Dermis blood vessel endothelial cell (primary cell): Measurements from ENCODE around the gene AGAP3. TPM values are rescaled to one million over a fixed set of nuclear protein-coding genes. Genes with fewer than 3 reads are reported as not detected.

Experiments used
- DNase-seq: peaks from one replicate; pipeline ENCODE4 v3.0.0; 2010
- total RNA-seq: library from RNA; depleted of rRNA; stranded (reverse); fragments of >200 nt; gene quantifications from 2 replicates; pipeline ENCODE4 v1.2.3, GENCODE V29; 2014

Gene AGAP3
- total RNA-seq, 1 donor from 2014 or later, result 142 TPM

- no peak for DNase-seq
These were observed 38.2 kb downstream of the AGAP3 start for GRCh38 chr7:151124481-151124880.

- no peak for DNase-seq
These were observed 38.7 kb downstream of the AGAP3 start for GRCh38 chr7:151124899-151125399.

DNA sequence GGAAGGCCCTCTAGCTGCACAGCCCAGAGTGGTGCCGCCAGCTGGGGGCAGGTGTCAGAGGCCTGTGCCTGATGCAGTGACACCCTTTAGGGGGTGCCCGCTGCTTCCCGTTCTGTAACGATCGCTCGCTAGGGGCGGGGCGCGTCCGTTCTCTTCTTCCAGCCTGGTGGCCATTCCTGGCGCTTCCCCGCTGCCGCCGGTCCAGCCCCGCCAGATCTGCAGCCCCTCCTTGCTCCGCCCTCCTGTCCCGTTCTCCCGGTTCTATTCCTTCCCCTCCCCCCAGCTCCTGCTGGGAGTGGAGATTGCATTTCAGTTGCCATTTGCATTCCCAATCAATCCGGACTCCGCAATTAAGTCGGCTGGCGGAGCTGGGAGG, 39.2 kb downstream of the AGAP3 start:
- DNase-seq, result no peak

DNA sequence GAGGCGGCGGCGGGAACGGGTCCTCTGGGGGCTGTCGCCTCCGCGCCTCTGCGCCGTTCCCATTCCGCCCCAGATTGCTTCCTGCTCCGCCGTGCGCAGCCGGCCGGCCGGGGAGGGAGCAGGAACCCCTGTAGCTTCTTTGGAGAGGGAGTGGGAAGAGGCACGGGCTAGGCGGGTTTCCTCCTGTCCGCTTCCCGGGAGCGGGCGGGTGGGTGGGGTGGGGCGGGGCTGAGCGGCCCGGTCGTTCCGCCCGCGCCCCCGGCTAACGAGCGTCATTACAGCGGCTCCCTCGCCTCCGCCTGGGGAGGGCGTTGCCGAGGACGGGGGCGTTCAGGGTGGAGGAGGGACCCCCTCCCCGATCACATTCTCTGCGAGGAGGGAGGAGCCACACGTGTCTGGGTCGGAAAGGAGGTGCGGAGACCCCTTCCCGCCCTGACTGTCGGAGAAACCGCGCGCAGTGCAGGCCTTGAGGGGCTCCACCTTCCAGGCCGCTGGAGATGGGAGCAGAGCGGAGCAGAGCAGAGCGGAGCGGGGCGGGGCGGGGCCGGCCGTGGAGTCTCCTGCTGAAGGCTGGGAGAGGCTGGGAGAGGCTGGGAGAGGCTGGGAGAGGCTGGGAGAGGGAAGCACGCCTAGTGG, 39.7 kb downstream of the AGAP3 start:
- DNase-seq, result no peak

- DNase-seq, result no peak
These were observed 40.3 kb downstream of the AGAP3 start for GRCh38 chr7:151126491-151127137.

DNA sequence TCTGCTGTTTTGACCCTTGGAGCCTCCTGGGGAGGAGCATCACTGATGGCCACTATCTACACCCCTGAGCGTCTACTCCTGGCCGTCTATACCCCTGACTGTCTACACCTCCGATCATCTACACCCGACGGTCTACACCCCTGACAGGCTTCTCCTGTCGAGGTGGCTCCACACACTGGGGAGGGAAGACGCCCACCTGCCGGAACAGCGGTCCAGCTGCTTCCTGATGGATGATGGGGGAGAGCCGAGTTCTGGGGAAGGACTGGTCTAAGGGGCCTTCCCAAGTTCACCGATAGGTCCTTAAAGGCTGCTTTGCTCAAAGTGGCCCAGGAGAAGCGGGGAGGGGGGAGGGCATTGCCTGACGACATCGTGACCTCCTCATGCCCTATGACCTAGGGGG, 41.9 kb downstream of the AGAP3 start:
- DNase-seq, result no peak

DNA sequence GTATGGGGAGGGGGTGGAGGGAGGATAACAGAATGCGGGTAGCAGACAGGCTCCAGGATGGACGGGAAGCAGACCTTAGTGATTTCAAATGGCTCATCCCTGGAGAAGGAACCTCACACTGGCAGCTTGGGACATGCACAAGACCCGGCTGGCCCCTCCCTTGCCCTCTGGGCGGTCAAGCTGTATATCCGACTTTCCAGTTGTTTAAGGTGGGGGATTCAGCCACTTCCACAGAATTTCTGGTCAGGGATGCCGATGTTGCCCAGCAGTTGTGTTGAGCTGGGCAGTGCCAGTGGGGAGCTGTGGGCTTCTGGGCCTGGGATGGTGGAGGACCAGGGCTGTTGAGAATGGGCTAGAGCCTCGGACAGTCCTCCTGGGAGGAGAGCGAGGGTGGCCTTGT, 42.4 kb downstream of the AGAP3 start:
- DNase-seq, result no peak

DNA sequence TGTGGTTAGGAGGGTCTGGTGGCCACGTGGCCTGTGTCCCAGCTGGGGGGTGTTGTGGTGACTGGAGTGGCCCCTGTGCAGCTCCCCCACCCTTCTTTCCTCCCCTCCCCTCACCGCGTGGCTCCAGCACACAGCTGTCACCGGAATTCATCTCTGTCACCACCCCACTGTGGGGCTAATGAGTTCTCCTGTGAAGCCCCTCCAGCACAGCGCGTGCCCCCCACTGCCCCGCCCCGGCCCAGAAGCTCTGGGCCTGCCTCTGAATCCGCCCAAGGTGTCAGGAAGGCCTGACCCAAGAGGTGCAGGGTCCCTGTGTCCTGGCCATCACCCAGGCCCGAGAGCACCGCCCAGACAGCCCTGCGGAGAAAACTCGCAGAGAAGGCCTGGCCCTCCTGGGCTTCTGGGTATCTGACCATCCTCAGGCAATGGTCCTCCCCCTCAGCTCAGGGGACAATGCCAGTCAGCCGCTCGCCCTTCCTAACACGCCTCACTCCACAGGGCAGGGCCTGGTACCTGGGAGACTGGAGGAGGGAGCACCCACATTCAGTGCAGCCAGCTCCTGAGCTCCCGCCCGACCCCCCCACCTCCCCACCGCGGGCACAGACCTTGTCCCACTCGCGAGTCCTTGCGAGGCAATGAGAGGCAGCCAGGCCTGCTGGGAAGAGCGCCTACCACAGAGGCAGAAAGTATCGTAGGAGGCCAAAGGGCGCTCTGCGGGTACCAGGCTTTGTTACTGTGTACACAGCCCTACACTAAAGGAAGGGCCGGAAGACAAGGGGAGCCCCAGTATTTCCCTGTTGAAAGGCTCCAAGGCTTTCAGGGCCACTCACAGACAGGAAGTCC, 43.1 kb downstream of the AGAP3 start:
- no peak for DNase-seq

DNA sequence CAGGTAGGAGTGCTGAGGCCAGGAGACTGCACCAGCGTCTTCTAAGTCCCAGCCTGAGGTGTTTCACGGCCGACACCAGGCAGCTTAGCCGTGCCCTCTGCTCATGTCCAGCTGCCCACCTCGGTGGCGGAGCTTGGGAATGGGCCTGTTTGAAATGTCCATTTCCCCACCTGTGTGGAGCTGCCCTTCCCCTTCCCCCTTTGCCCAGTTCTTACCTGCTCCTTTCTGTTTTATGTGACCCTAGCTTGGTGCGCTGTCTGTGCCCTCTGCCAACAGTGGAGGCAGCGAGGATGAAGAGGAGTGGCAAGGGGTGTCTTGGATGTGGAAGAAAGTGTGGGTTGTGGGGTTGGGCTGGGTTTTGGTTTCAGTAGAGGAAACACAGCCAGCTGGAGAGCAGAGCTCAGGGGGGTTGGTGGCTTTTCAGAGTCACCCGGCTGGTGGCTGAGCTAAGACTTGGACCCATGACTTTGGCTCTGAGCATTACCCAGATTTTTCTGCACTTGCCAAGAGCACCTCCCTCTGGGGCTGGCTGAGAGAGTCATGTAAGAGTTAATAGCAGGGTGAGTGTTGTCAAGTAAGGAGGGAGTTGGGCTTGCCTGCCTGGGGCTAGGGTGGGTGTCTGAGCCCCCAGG, 43.8 kb downstream of the AGAP3 start:
- DNase-seq, result no peak

DNA sequence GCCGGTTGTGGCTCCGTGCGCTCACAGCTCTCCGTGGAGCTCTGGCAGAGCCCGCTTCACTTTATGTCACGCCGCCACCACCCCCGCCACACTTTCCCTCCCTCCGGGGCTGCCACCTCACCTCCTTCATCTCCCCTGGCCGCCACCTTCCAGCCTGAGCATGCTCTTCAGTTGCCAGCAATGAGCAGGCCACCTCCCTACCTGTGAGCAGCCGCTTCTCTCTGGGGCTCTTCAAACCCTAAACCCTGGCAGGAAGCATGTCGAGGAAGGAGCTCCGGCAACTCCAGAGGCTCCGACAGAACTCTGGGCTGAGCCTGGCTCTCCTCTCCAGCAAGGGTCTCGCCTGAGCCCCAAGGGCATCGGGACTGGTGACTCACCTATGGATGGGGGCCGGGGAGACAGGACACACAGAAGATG, 44.5 kb downstream of the AGAP3 start:
- no peak for DNase-seq

GRCh38 chr7:151131224-151131591, 44.9 kb downstream of the AGAP3 start:
- no peak for DNase-seq

- no peak for DNase-seq
These were observed 45.5 kb downstream of the AGAP3 start for GRCh38 chr7:151131592-151132293.

GRCh38 chr7:151132461-151133205, 46.4 kb downstream of the AGAP3 start:
- DNase-seq, result no peak

DNA sequence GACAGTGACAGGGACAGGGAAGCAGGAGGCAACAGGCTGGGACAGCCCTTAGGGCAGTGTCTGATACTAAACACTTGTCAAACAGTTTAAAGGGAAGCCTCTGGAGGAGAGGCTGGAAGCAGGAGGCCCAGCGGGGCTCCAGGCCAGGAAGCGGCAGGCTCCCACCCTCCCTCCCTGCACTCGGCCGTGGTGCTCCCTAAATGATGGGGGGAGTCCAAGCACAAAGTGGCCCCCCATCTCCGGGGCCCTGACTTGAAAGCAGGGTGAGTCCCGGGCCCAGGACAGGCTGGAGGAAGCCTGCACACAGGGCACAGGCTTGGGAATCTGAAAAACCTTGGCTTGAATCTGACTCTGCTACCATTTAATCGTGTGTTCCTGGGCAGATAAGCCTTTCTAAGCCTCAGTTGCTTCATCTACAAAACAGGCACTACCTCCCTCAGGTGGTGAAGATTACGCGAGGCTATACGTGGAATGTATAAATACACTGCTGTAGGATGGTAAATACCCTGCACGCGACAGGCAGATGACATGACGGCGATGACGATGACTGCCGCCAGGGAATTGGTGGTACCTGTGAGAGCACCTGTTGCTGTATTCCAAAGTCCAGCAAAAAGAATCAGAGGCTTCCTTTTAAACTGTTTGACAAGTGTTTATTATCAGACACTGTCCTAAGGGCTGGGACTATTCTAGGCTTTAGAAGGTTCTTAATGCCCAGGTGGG, 47.2 kb downstream of the AGAP3 start:
- no peak for DNase-seq

DNA sequence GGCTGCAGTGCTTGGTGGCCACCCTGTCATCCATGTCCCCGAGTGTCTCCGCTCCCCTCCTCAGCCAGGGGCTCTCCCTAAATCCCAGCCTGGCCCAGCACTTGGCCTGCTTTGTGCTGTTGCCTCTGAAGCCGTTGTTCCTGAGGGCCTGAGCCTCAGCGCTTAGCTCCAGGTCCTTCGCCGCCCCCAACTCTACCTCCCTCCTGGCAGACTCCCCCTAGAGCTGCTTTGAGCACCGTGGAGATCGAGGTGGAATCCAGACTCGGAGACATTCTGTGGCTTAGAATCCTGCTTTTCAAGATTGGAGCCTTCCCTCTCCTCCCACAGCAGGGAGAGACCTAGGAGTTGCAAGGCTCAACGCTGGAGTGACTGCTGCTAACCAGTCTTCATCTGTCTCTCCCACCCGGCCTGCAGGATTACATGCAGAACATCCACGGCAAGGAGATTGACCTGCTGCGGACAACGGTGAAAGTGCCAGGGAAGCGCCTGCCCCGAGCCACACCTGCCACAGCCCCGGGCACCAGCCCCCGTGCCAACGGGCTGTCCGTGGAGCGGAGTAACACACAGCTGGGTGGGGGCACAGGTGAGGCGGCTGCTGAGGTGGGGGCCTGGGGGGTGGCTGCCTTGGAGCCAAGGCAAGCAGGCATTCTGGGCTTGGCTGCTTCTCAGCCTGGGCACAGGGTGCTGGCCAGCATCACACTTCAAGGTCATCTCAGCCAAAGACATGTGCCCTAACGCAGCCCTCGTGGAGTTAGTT, 47.9 kb downstream of the AGAP3 start:
- DNase-seq, result no peak

DNA sequence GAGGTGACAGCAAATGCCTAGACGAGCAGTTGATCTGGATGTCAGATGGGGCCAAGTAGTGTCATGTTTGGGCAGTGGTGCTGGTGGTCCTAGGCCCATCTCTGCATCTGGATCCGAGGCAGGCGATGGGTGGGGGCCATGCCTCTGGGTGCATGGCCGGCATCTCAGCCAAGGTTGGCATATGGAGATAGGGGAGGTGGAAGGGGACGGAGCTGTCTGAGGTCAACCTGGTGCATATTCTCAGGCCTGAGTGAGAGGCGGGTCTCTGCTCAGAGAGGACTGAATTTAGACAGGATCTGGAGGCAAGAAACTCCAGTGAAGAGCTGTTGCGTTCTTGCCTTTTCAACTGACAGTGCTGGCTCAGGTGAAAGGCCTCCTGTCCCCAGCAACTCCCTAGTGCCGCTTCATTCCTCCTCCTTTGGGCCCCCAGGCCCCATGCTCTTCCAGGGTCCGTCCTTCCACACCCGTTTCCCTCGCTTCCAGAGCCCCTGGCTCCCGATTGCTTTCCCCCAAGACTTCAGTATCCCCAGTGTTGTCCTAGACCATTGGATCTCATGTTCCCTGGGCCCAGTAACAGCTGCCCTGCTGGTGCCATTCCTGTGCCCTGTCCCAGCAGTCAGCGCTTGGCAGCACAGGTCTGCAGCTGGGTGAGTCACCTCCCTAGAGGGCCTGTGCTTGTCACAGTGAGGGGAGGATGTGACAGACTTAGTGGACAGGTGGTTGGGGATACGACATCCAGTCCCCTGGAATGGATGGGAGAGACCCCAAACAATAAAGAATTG, 48.7 kb downstream of the AGAP3 start:
- no peak for DNase-seq

- no peak for DNase-seq
These were observed 49.2 kb downstream of the AGAP3 start for GRCh38 chr7:151135525-151135845.

DNA sequence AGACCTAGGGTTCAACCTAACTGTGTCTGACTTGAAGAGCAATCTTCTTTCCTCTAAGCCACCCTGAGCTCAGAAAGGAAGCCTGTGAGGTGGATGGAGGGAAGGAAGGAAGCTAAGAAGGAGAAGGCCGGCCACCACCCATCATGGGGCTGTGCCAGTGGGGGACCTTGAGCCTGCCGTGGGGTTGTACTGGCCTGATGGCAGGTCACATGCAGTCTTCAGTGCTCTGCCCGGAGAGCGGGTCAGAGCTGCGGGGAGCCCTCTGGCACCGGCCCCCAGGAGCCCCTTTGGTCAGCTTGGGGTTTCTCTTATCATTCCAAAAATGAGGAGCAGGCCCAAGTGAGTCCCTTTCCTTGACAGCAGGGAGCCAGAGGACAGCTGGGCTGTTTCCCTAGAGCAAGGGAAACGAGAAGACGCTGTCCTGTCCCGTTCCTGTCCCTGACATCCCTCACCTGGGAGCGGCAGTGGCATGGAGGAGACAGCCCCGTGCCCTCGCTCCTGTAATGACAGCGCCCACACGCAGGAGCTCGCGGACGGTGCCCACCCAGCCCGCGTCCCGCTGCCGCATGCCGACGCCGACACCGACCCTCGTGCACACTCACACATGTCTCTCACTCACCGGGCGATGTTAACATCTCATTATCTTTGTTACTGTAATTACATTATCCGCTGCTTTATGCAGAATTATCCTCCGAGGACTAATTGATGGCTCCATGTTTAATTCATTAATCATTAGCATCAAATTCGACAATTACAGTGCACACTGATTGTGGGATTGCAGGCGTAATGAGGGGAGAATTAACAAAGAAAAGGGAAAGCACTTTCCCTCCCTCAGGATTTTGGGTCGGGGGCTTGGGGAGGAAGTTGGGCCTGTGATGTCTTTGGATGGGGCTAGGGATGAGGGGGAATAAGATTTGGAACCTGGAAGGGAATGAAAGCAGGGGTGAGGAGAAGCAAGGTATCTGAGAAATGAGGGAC, 49.9 kb downstream of the AGAP3 start:
- no peak for DNase-seq
